ENCODE data around the gene PCNX2.

Gene PCNX2

GRCh38 chr1:233320023-233320422, 24.5 kb upstream of the PCNX2 start:
- TF ChIP-seq ESRRG (CRISPR knock-in tag; IDR thresholded peaks at IDR 0.05), result no peak
- TF ChIP-seq CSDC2 (CRISPR knock-in tag; IDR thresholded peaks at IDR 0.05), result no peak
- TF ChIP-seq SNAI2 (CRISPR knock-in tag; IDR thresholded peaks at IDR 0.05), result no peak
- TF ChIP-seq PATZ1 (CRISPR knock-in tag; IDR thresholded peaks at IDR 0.05; ENCODE audit: borderline replicate concordance), result no peak
- no peak for TF ChIP-seq RARB (CRISPR knock-in tag; IDR thresholded peaks at IDR 0.05)
- TF ChIP-seq, protein P1, sequence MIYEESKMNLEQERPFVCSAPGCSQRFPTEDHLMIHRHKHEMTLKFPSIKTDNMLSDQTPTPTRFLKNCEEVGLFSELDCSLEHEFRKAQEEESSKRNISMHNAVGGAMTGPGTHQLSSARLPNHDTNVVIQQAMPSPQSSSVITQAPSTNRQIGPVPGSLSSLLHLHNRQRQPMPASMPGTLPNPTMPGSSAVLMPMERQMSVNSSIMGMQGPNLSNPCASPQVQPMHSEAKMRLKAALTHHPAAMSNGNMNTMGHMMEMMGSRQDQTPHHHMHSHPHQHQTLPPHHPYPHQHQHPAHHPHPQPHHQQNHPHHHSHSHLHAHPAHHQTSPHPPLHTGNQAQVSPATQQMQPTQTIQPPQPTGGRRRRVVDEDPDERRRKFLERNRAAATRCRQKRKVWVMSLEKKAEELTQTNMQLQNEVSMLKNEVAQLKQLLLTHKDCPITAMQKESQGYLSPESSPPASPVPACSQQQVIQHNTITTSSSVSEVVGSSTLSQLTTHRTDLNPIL (CRISPR knock-in tag; IDR thresholded peaks at IDR 0.05; ENCODE audit: low read depth), result no peak
- TF ChIP-seq ZC3H10 (CRISPR knock-in tag; IDR thresholded peaks at IDR 0.05), result no peak
- TF ChIP-seq ZFP3 (CRISPR knock-in tag; IDR thresholded peaks at IDR 0.05), result no peak
- TF ChIP-seq ZNF565 (CRISPR knock-in tag; conservative IDR thresholded peaks at IDR 0.05; ENCODE audit: low read depth), result no peak
- TF ChIP-seq ZNF70 (CRISPR knock-in tag; IDR thresholded peaks at IDR 0.05), result no peak
- TF ChIP-seq PPARA (CRISPR knock-in tag; IDR thresholded peaks at IDR 0.05; ENCODE audit: borderline replicate concordance), result no peak
- no peak for TF ChIP-seq OSR1 (CRISPR knock-in tag; IDR thresholded peaks at IDR 0.05)
- no peak for TF ChIP-seq ZNF8 (CRISPR knock-in tag; IDR thresholded peaks at IDR 0.05)
- TF ChIP-seq, protein P2, sequence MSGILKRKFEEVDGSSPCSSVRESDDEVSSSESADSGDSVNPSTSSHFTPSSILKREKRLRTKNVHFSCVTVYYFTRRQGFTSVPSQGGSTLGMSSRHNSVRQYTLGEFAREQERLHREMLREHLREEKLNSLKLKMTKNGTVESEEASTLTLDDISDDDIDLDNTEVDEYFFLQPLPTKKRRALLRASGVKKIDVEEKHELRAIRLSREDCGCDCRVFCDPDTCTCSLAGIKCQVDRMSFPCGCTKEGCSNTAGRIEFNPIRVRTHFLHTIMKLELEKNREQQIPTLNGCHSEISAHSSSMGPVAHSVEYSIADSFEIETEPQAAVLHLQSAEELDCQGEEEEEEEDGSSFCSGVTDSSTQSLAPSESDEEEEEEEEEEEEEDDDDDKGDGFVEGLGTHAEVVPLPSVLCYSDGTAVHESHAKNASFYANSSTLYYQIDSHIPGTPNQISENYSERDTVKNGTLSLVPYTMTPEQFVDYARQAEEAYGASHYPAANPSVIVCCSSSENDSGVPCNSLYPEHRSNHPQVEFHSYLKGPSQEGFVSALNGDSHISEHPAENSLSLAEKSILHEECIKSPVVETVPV (CRISPR knock-in tag; IDR thresholded peaks at IDR 0.05), result no peak
- no peak for TF ChIP-seq BACH2 (CRISPR knock-in tag; IDR thresholded peaks at IDR 0.05; ENCODE audit: borderline replicate concordance)
- TF ChIP-seq, protein P3, sequence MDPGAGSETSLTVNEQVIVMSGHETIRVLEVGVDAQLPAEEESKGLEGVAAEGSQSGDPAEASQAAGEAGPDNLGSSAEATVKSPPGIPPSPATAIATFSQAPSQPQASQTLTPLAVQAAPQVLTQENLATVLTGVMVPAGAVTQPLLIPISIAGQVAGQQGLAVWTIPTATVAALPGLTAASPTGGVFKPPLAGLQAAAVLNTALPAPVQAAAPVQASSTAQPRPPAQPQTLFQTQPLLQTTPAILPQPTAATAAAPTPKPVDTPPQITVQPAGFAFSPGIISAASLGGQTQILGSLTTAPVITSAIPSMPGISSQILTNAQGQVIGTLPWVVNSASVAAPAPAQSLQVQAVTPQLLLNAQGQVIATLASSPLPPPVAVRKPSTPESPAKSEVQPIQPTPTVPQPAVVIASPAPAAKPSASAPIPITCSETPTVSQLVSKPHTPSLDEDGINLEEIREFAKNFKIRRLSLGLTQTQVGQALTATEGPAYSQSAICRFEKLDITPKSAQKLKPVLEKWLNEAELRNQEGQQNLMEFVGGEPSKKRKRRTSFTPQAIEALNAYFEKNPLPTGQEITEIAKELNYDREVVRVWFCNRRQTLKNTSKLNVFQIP (CRISPR knock-in tag; IDR thresholded peaks at IDR 0.05; ENCODE audit: borderline replicate concordance, low read depth), result no peak
- no peak for ATAC-seq

- no peak for TF ChIP-seq ESRRG (CRISPR knock-in tag; IDR thresholded peaks at IDR 0.05)
- no peak for TF ChIP-seq OSR1 (CRISPR knock-in tag; IDR thresholded peaks at IDR 0.05)
- TF ChIP-seq, protein P3 (CRISPR knock-in tag; IDR thresholded peaks at IDR 0.05; ENCODE audit: borderline replicate concordance, low read depth), result no peak
- no peak for TF ChIP-seq TCF4 (CRISPR knock-in tag; IDR thresholded peaks at IDR 0.05; ENCODE audit: borderline replicate concordance)
- TF ChIP-seq ZNF70 (CRISPR knock-in tag; IDR thresholded peaks at IDR 0.05), result no peak
- no peak for TF ChIP-seq TOX (CRISPR knock-in tag; IDR thresholded peaks at IDR 0.05; ENCODE audit: borderline replicate concordance)
- TF ChIP-seq ZFP3 (CRISPR knock-in tag; IDR thresholded peaks at IDR 0.05), result no peak
- no peak for TF ChIP-seq GLIS3 (CRISPR knock-in tag; IDR thresholded peaks at IDR 0.05)
- no peak for TF ChIP-seq ISL1 (CRISPR knock-in tag; IDR thresholded peaks at IDR 0.05)
- TF ChIP-seq, protein P4, sequence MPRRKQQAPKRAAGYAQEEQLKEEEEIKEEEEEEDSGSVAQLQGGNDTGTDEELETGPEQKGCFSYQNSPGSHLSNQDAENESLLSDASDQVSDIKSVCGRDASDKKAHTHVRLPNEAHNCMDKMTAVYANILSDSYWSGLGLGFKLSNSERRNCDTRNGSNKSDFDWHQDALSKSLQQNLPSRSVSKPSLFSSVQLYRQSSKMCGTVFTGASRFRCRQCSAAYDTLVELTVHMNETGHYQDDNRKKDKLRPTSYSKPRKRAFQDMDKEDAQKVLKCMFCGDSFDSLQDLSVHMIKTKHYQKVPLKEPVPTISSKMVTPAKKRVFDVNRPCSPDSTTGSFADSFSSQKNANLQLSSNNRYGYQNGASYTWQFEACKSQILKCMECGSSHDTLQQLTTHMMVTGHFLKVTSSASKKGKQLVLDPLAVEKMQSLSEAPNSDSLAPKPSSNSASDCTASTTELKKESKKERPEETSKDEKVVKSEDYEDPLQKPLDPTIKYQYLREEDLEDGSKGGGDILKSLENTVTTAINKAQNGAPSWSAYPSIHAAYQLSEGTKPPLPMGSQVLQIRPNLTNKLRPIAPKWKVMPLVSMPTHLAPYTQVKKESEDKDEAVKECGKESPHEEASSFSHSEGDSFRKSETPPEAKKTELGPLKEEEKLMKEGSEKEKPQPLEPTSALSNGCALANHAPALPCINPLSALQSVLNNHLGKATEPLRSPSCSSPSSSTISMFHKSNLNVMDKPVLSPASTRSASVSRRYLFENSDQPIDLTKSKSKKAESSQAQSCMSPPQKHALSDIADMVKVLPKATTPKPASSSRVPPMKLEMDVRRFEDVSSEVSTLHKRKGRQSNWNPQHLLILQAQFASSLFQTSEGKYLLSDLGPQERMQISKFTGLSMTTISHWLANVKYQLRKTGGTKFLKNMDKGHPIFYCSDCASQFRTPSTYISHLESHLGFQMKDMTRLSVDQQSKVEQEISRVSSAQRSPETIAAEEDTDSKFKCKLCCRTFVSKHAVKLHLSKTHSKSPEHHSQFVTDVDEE (CRISPR knock-in tag; IDR thresholded peaks at IDR 0.05), result no peak
- TF ChIP-seq, protein P2 (CRISPR knock-in tag; IDR thresholded peaks at IDR 0.05), result no peak
- TF ChIP-seq ZC3H10 (CRISPR knock-in tag; IDR thresholded peaks at IDR 0.05), result no peak
- no peak for TF ChIP-seq ARNTL (CRISPR knock-in tag; IDR thresholded peaks at IDR 0.05; ENCODE audit: borderline replicate concordance, low read depth)
- TF ChIP-seq RARB (CRISPR knock-in tag; IDR thresholded peaks at IDR 0.05), result no peak
- TF ChIP-seq PPARA (CRISPR knock-in tag; IDR thresholded peaks at IDR 0.05; ENCODE audit: borderline replicate concordance), result no peak
- no peak for TF ChIP-seq PATZ1 (CRISPR knock-in tag; IDR thresholded peaks at IDR 0.05; ENCODE audit: borderline replicate concordance)
- no peak for TF ChIP-seq CSDC2 (CRISPR knock-in tag; IDR thresholded peaks at IDR 0.05)
- ATAC-seq, result no peak
Observed at GRCh38 chr1:233319272-233319671, 23.7 kb upstream of the PCNX2 start.
